K562 (cell line): ENCODE measurements around the gene TLE3. TPM values are rescaled to one million over a fixed set of nuclear protein-coding genes. Genes with fewer than 3 reads are reported as not detected.

Source experiments
- ATF1 ChIP-seq, 2 experiments: fragments of 450-650 bp in 1 of 2; IDR thresholded peaks; 2 replicates each; pipeline ENCODE4 v1.6.1; 2016; ENCODE audit warnings: missing compliant biosample characterization in 1 of 2, missing genetic modification characterization in 1 of 2
- ZBTB40 ChIP-seq, 2 experiments: fragments of 450-650 bp in 1 of 2; sonication (generic) in 1 of 2; formaldehyde crosslinking in 1 of 2; IDR thresholded peaks; 2 replicates each; pipeline versions ENCODE4 v1.7.1 to v1.9.0; 2016 to 2022; ENCODE audit warnings: inconsistent platforms in 1 of 2, mild to moderate bottlenecking in 1 of 2, missing genetic modification reagents in 1 of 2
- ZKSCAN1 ChIP-seq: fragments of 150-350 bp; IDR thresholded peaks from 2 replicates; pipeline ENCODE4 v1.6.1; 2016; ENCODE audit warnings: low read depth, low read length
- ZNF133 ChIP-seq: fragments of 250-450 bp; sonication (Bioruptor Pico); IDR thresholded peaks from 2 replicates; pipeline ENCODE4 v1.4.0; 2020; ENCODE audit warnings: mild to moderate bottlenecking
- polyA plus RNA-seq, 8 experiments: library from polyadenylated mRNA; depleted of rRNA in 4 of 8; stranded (reverse) in 5 of 8; unstranded in 3 of 8; fragments of >200 nt; fragmentation: Nextera tagmentation in 2 of 8; fragmentation: Illumina TruSeq in 1 of 8; extraction: Ambion mirVana in 2 of 8; extraction: Trizol in 1 of 8; gene quantifications; 2 replicates each; pipeline versions ENCODE4 v1.2.1 to v1.2.3, GENCODE V29; 2011 to 2014; ENCODE audit warnings: inconsistent platforms in 1 of 8, missing spikeins in 1 of 8
- total RNA-seq, 7 experiments: library from RNA; depleted of rRNA in 6 of 7; stranded (reverse); fragments of >200 nt in 6 of 7; fragmentation: Illumina TruSeq in 2 of 7; extraction: Trizol in 2 of 7; gene quantifications; 2 replicates each; pipeline versions ENCODE4 v1.2.1 to v1.2.3, GENCODE V29; 2011 to 2021; ENCODE audit warnings: low replicate concordance in 1 of 7

Gene TLE3
- total and polyA plus RNA-seq, 9 of the 15 experiments (the other 6 are each of a cell fraction or from before 2014, with no cell fraction given), result 1.5 to 84.2 (median 14.1) TPM

- TF ChIP-seq ZBTB40 (IDR thresholded peaks at IDR 0.05) (no peak), ZBTB40 (CRISPR knock-in tag; IDR thresholded peaks at IDR 0.05) (no peak), ATF1 (CRISPR knock-in tag; IDR thresholded peaks at IDR 0.05) (no peak), ATF1 (tag; IDR thresholded peaks at IDR 0.05) (no peak), ZKSCAN1 (no peak), ZNF133 (CRISPR knock-in tag) (no peak)
Observed at GRCh38 chr15:70109978-70110377, 12.3 kb upstream of the TLE3 start (continued).
